H1 (cell line): ENCODE results near the gene TRIP13. TPM values are rescaled to one million over a fixed set of nuclear protein-coding genes. Genes with fewer than 3 reads are reported as not detected.

Source experiments
- ASH2L ChIP-seq: fragments of 200-600, 300-600 bp; sonication (generic); IDR thresholded peaks from one replicate; pipeline ENCODE4 v1.7.1; 2017; ENCODE audit warnings: low read length
- CHD2 ChIP-seq: IDR thresholded peaks from 2 replicates; pipeline ENCODE4 v1.6.1; 2012; ENCODE audit warnings: low read length, improper control_type of control experiment
- CHD7 ChIP-seq: fragments of 300-600 bp; sonication (generic); IDR thresholded peaks from 2 replicates; pipeline ENCODE4 v1.7.1; 2012; ENCODE audit warnings: low read length, moderate library complexity, mild to moderate bottlenecking, inconsistent platforms; ENCODE audit not compliant: insufficient replicate concordance
- EZH2 ChIP-seq: fragments of 200-600 bp; sonication (generic); IDR thresholded peaks from 2 replicates; pipeline ENCODE4 v1.7.1; 2012; ENCODE audit warnings: low read depth, mild to moderate bottlenecking, moderate library complexity, low read length, inconsistent platforms; ENCODE audit not compliant: severe bottlenecking
- HDAC2 ChIP-seq, 2 experiments: fragments of 300-600 bp in 1 of 2; sonication (generic) in 1 of 2; IDR thresholded peaks; 2 replicates each; pipeline ENCODE4 v1.6.1; 2011 to 2012; ENCODE audit warnings: low read depth in 2 of 2, low read length in 2 of 2, mild to moderate bottlenecking in 2 of 2, moderate library complexity in 2 of 2, borderline replicate concordance in 1 of 2, inconsistent platforms in 1 of 2
- JUN ChIP-seq: IDR thresholded peaks from 2 replicates; pipeline ENCODE4 v1.6.1; 2011; ENCODE audit warnings: low read depth, mild to moderate bottlenecking, improper control_type of control experiment, low read length
- NANOG ChIP-seq: IDR thresholded peaks from 2 replicates; pipeline ENCODE4 v1.6.1; 2011; ENCODE audit warnings: low read length, low read depth, mild to moderate bottlenecking, inconsistent platforms; ENCODE audit not compliant: insufficient read depth, poor library complexity, severe bottlenecking
- SUZ12 ChIP-seq: fragments of 200-600 bp; sonication (generic); IDR thresholded peaks from 2 replicates; pipeline ENCODE4 v1.6.1; 2012; ENCODE audit warnings: mild to moderate bottlenecking, inconsistent platforms, low read length, moderate library complexity, mixed read lengths
- TBP ChIP-seq: IDR thresholded peaks from 2 replicates; pipeline ENCODE4 v1.6.1; 2011; ENCODE audit warnings: low read depth, low read length, improper control_type of control experiment
- TCF12 ChIP-seq: IDR thresholded peaks from 2 replicates; pipeline ENCODE4 v1.6.1; 2011; ENCODE audit warnings: low read depth, mild to moderate bottlenecking, low read length
- ZNF274 ChIP-seq: IDR thresholded peaks from 2 replicates; pipeline ENCODE4 v1.7.0; 2012; ENCODE audit warnings: low read length, borderline replicate concordance; ENCODE audit errors: extremely low read depth
- polyA plus RNA-seq, 7 experiments: library from polyadenylated mRNA; depleted of rRNA in 3 of 7; stranded (reverse) in 5 of 7; unstranded in 2 of 7; fragments of >200 nt in 5 of 7; fragments of 200-250 nt in 2 of 7; gene quantifications; 1 replicate in 5 of 7; 2 replicates in 1 of 7; 4 replicates in 1 of 7; pipeline versions ENCODE4 v1.2.1 to v1.2.3, GENCODE V29; 2011 to 2013; ENCODE audit warnings: missing spikeins in 2 of 7, mixed read lengths in 2 of 7
- total RNA-seq: library from RNA; stranded (reverse); fragmentation: NEBNext Ultra II Directional; extraction: Animal tissue kit (Norgen Biotek cat#: 25700); gene quantifications from 2 replicates; pipeline ENCODE4 v1.2.1, GENCODE V29; 2021

The TRIP13 gene
- total and polyA plus RNA-seq, 2 of the 8 experiments (the other 6 are each of a cell fraction or from before 2014, with no cell fraction given): 20.0 to 39.2 TPM

GRCh38 chr5:961002-961710, 68.5 kb downstream of the TRIP13 start (continued):
- TF ChIP-seq CHD7 (no peak), EZH2 (no peak), TBP (no peak), NANOG (no peak), HDAC2 (IDR thresholded peaks at IDR 0.05; ENCODE audit: borderline replicate concordance in 1 of 2, low read depth in 2 of 2, low read length in 2 of 2) (no peak), CHD2 (no peak), JUN (no peak), ZNF274 (no peak), ASH2L (no peak), TCF12 (no peak), SUZ12 (no peak)
